Measurements from ENCODE around the gene SNRNP25. TPM values are rescaled to one million over a fixed set of nuclear protein-coding genes. Genes with fewer than 3 reads are reported as not detected.
"Not testable (repeated sequence)": the region's sequence is repeated elsewhere in the genome, so short reads cannot be mapped to it uniquely, and the experiment has no call there.

The SNRNP25 gene
- total RNA-seq, 1 donor, result 15.8 TPM

GRCh38 chr16:33877-34647, 19.6 kb upstream of the SNRNP25 start:
- DNase-seq (ENCODE audit: low read depth), result no peak
- no peak overlapping the region for H3K4me3 ChIP-seq (ENCODE audit: low read depth, low read length)
- TF ChIP-seq CTCF (IDR thresholded peaks at IDR 0.05; ENCODE audit: insufficient read depth, low read length), result no peak

- H3K4me3 ChIP-seq (ENCODE audit: low read depth, low read length), result no peak overlapping the region
- DNase-seq (ENCODE audit: low read depth), result no peak
- TF ChIP-seq CTCF (IDR thresholded peaks at IDR 0.05; ENCODE audit: insufficient read depth, low read length), result no peak
Observed at GRCh38 chr16:34648-34987, 19.0 kb upstream of the SNRNP25 start.

- no peak overlapping the region for H3K4me3 ChIP-seq (ENCODE audit: low read depth, low read length)
- TF ChIP-seq CTCF (IDR thresholded peaks at IDR 0.05; ENCODE audit: insufficient read depth, low read length), result no peak
- DNase-seq (ENCODE audit: low read depth), result no peak
Observed at GRCh38 chr16:35011-35677, 18.5 kb upstream of the SNRNP25 start.

- no peak overlapping the region for H3K4me3 ChIP-seq (ENCODE audit: low read depth, low read length)
- no peak for DNase-seq (ENCODE audit: low read depth)
- no peak for TF ChIP-seq CTCF (IDR thresholded peaks at IDR 0.05; ENCODE audit: insufficient read depth, low read length)
Observed at GRCh38 chr16:35678-36305, 17.8 kb upstream of the SNRNP25 start.

- no peak for DNase-seq (ENCODE audit: low read depth)
- TF ChIP-seq CTCF (IDR thresholded peaks at IDR 0.05; ENCODE audit: insufficient read depth, low read length), result no peak
- no peak overlapping the region for H3K4me3 ChIP-seq (ENCODE audit: low read depth, low read length)
Observed at GRCh38 chr16:36336-36984, 17.2 kb upstream of the SNRNP25 start.

GRCh38 chr16:37511-37910, 16.1 kb upstream of the SNRNP25 start:
- DNase-seq (ENCODE audit: low read depth), result no peak
- TF ChIP-seq CTCF (IDR thresholded peaks at IDR 0.05; ENCODE audit: insufficient read depth, low read length), result no peak
- H3K4me3 ChIP-seq (ENCODE audit: low read depth, low read length), result no peak overlapping the region

GRCh38 chr16:38206-38605, 15.4 kb upstream of the SNRNP25 start:
- not testable (repeated sequence) for H3K4me3 ChIP-seq (ENCODE audit: low read depth, low read length); DNase-seq (ENCODE audit: low read depth)
